ENCODE measurements around the gene NKAIN2. TPM values are rescaled to one million over a fixed set of nuclear protein-coding genes. Genes with fewer than 3 reads are reported as not detected.

Gene NKAIN2
- total and polyA plus RNA-seq, 12 donors = 0.07 to 3.0 (median 0.28) TPM; not detected in 1

DNA sequence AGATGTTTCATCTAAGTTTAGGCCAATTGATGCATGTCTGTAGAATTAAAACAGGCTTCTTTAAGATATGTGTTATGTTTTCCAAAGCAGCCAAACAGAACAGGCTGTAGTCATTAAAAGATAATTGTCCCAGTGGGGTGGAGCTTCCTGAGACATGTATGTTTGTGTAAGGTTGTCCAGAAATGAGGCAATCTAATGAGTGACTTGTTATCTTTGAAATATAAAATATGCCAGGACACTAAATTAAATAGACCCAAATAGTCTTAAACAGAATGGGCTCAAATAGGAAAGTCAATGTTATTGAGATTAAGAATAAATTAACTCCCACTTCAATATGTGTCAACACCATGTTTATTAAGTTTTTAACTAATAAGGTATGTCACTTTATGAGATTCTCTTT, 953.9 kb downstream of the NKAIN2 start:
- intact Hi-C loops (cut with DNase I) = no loop called here
- no peaks in the 10 kb centered on the region for H3K4me1 ChIP-seq
- H3K27me3 ChIP-seq = no peaks in the 10 kb centered on the region
- no peak overlapping the region for H3K4me3 ChIP-seq
- H3K9me3 ChIP-seq = peaks cover 0 to 6% (median 0%) of the 10 kb centered on the region in 11 donors
- no peak for TF ChIP-seq CTCF (IDR thresholded peaks at IDR 0.05)
- DNase-seq (no peak), ATAC-seq (no peak)
- no peak overlapping the region for H3K27ac ChIP-seq
- H3K36me3 ChIP-seq = no peaks in the 10 kb centered on the region

DNA sequence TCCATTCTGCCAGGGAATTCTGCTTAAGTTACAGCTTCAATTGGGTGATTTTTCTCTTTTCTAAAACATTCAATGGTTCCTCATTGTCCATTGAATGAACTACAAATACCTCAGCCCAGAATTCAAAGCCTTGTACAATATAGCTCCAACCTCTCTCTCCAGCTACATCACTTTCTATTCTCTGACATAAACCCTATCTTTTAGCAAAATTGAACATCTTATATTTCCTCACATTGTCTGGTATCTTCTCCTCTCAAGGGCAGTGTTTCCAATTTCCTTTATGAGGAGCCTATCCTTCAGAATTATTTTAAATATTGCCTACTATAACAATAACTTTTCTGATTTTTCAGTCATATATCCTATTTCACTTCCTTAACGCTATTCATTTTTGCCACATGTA, 955.0 kb downstream of the NKAIN2 start:
- ATAC-seq = no peak
- H3K36me3 ChIP-seq = no peaks in the 10 kb centered on the region
- intact Hi-C loops (cut with DNase I) = no loop called here
- no peak overlapping the region for H3K27ac ChIP-seq
- peaks cover 0 to 6% (median 0%) of the 10 kb centered on the region in 11 donors for H3K9me3 ChIP-seq
- no peak for TF ChIP-seq CTCF (IDR thresholded peaks at IDR 0.05)
- H3K4me1 ChIP-seq = no peaks in the 10 kb centered on the region
- DNase-seq = no peak
- no peak overlapping the region for H3K4me3 ChIP-seq
- whole genome bisulfite sequencing, 2 donors = 90 to 96% methylated on average over 1 of the region's 1 CpG
- H3K27me3 ChIP-seq = no peaks in the 10 kb centered on the region

GRCh38 chr6:124765280-124765679, 961.6 kb downstream of the NKAIN2 start:
- H3K4me3 ChIP-seq = no peak overlapping the region
- peak in 1 of 2 donors; percentile 5 for DNase-seq
- peaks cover 0 to 9% (median 0%) of the 10 kb centered on the region in 7 donors for H3K27me3 ChIP-seq
- no peak for TF ChIP-seq CTCF (IDR thresholded peaks at IDR 0.05)
- H3K27ac ChIP-seq = no peak overlapping the region
- H3K36me3 ChIP-seq = no peaks in the 10 kb centered on the region
- 16 to 29% methylated on average over 1 of the region's 1 CpG for WGBS, 2 donors
- peak; percentile 47 to 86 (median 72) for ATAC-seq
- H3K4me1 ChIP-seq = peaks cover 0 to 9% (median 0%) of the 10 kb centered on the region in 9 donors
- H3K9me3 ChIP-seq = no peaks in the 10 kb centered on the region
- intact Hi-C loops (cut with DNase I) = no loop called here

- H3K27me3 ChIP-seq = peaks cover 0 to 11% (median 0%) of the 10 kb centered on the region in 7 donors
- H3K4me3 ChIP-seq = no peak overlapping the region
- ATAC-seq (no peak), DNase-seq (no peak)
- no peaks in the 10 kb centered on the region for H3K9me3 ChIP-seq
- intact Hi-C loops (cut with DNase I) = no loop called here
- peaks cover 0 to 9% (median 0%) of the 10 kb centered on the region in 9 donors for H3K4me1 ChIP-seq
- no peak overlapping the region for H3K27ac ChIP-seq
- no peaks in the 10 kb centered on the region for H3K36me3 ChIP-seq
- 71 to 80% methylated on average over 1 of the region's 1 CpG for WGBS, 2 donors
- TF ChIP-seq CTCF (IDR thresholded peaks at IDR 0.05) = no peak
Measured at GRCh38 chr6:124768224-124768623, 964.6 kb downstream of the NKAIN2 start.

Measured in heart right ventricle (tissue), 16 donors.